Measurements from ENCODE around the gene ERVH48-1.
"Not testable (repeated sequence)": the region's sequence is repeated elsewhere in the genome, so short reads cannot be mapped to it uniquely, and the experiment has no call there.

Gene ERVH48-1

DNA sequence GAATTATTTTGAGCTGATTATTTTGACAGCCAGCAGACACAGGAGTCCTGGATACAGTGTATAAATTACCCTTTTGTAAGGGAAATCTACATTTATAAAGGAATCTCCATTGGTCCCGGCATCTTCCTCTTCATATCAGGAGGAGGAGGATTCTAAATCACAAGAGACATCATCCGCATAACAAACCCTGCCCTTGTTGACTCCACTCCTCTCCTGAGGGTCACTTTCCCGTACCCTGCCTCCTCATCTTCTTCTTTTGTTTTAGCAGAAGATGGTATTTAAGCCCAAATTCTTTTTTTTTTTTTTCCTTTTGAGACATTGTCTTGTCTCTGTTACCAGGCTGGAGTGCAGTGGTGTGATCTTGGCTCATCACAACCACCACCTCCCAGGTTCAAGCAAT, 34.3 kb upstream of the ERVH48-1 start:
- H3K36me3 Mint-ChIP-seq (ENCODE audit: low read depth), result no peaks in the 10 kb centered on the region
- no peak overlapping the region for H3K4me3 Mint-ChIP-seq
- H3K9me3 Mint-ChIP-seq, result no peaks in the 10 kb centered on the region
- H3K4me1 Mint-ChIP-seq, result no peaks in the 10 kb centered on the region
- no peak overlapping the region for H3K27ac Mint-ChIP-seq
- H3K27me3 Mint-ChIP-seq (ENCODE audit: low read depth), result no peaks in the 10 kb centered on the region
- TF ChIP-seq, protein P1, sequence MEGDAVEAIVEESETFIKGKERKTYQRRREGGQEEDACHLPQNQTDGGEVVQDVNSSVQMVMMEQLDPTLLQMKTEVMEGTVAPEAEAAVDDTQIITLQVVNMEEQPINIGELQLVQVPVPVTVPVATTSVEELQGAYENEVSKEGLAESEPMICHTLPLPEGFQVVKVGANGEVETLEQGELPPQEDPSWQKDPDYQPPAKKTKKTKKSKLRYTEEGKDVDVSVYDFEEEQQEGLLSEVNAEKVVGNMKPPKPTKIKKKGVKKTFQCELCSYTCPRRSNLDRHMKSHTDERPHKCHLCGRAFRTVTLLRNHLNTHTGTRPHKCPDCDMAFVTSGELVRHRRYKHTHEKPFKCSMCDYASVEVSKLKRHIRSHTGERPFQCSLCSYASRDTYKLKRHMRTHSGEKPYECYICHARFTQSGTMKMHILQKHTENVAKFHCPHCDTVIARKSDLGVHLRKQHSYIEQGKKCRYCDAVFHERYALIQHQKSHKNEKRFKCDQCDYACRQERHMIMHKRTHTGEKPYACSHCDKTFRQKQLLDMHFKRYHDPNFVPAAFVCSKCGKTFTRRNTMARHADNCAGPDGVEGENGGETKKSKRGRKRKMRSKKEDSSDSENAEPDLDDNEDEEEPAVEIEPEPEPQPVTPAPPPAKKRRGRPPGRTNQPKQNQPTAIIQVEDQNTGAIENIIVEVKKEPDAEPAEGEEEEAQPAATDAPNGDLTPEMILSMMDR (IDR thresholded peaks at IDR 0.05; ENCODE audit: unreplicated experiment in 3 of 3), result no peak

DNA sequence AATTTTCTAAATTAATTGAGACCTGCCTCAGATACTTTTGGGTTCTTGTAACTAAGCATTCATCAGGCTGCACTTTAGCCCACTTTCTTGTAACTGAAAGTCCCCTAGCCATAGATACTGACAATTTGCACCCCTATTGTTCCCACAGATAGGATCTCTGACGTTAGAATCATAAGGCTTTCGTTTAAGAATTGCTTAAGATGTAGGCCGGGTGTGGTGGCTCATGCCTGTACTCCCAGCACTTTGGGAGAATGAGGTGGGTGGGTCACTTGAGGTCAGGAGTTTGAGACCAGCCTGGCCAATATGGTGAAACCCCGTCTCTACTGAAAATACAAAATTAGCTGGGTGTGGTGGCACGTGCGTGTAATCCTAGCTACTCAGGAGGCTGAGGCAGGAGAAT, 32.7 kb upstream of the ERVH48-1 start:
- H3K36me3 Mint-ChIP-seq (ENCODE audit: low read depth), result not testable (repeated sequence)

DNA sequence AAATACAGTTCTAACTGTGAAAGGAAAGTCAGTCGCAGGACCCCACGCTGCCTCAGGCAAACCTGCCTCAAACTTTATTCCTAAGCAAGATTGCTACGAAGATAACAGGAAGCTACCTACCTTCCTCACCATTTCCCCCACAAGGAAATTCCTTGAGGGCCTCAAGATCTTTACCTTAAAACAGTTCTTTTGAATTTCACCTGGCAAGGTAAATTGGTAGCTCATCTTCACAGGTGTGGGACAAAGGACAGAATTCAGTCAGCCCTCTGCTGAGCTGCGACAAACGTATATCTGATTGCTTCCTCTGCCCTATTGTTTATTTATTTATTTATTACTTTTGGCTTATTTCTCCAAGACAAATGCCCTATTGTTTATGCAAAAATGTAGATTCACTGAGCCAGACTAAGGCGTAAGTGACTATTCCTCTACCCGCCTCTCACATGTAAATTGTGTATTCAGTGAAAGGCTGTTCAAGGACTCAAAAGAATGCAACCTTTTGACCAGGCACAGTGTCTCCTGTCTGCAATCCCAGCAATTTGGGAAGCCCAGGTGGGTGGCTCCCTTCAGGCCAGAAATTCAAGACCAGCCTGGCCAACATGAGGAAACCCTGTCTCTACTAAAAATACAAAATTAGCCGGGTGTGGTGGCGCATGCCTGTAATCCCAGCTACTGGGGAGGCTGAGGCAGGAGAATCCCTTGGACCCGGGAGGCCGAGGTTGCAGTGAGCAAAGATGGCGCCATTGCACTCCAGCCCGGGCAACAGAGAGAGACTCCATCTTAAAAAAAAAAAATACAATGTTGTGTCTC, 31.6 kb upstream of the ERVH48-1 start:
- H3K4me1 Mint-ChIP-seq, result no peaks in the 10 kb centered on the region
- H3K27ac Mint-ChIP-seq, result no peak overlapping the region
- no peaks in the 10 kb centered on the region for H3K9me3 Mint-ChIP-seq
- H3K27me3 Mint-ChIP-seq (ENCODE audit: low read depth), result no peaks in the 10 kb centered on the region
- H3K36me3 Mint-ChIP-seq (ENCODE audit: low read depth), result no peaks in the 10 kb centered on the region
- TF ChIP-seq, protein P1 (IDR thresholded peaks at IDR 0.05; ENCODE audit: unreplicated experiment in 3 of 3), result no peak
- H3K4me3 Mint-ChIP-seq, result no peak overlapping the region

More for the DNA sequence above, 32.7 kb upstream of the ERVH48-1 start:
- not testable (repeated sequence) for H3K27me3 Mint-ChIP-seq (ENCODE audit: low read depth); H3K4me3 Mint-ChIP-seq; H3K9me3 Mint-ChIP-seq; H3K27ac Mint-ChIP-seq; H3K4me1 Mint-ChIP-seq

DNA sequence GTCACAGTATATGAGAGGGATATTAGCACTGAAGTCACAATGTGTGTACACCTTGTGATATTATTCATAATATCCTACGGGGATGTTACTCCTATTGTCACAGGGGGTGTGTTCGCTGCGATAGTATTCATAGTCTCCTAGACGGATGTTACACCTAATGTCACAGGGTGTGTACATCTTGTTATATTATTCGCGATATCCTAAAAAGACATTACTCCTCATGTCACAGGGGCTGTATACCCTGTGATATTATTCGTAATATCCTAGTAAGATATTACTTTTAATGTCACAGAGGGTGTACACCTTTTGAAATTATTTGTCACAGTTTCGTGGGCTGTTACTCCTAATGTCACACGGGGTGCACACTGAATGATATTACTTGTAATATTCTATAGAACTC, 25.8 kb upstream of the ERVH48-1 start:
- not testable (repeated sequence) for H3K27ac Mint-ChIP-seq; H3K4me3 Mint-ChIP-seq; H3K9me3 Mint-ChIP-seq; H3K27me3 Mint-ChIP-seq (ENCODE audit: low read depth); H3K4me1 Mint-ChIP-seq; H3K36me3 Mint-ChIP-seq (ENCODE audit: low read depth)

DNA sequence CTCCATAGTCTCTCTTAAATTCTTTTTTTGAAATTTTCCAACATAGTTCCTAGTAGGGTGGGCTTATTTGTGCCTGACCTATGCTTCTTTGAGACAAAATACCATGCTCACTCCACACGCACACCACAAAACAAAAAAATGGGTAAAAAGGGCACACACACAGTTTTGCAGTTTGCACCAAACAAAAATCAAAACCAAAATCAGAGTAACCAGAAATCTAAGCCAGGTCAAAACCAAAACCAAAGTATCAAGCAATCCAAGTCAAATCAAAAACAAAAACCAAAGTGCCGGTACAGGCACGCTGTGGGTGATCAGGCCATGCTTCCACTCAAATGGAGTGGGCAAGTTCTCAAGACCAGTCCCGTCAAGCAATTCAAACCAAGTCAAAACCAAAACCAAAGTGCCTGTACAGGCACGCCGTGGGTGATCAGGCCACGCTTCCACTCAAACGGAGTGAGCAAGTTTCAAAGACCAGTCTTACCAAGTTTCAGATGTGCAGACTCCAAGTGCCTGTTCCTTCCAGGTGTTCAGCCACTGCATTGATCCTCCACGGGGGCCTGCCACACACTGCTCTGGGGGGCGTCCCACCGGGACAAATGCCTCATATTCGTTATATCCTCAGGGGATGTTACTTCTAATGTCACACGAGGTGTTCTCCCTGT, 23.8 kb upstream of the ERVH48-1 start:
- H3K4me3 Mint-ChIP-seq; H3K4me1 Mint-ChIP-seq; H3K36me3 Mint-ChIP-seq (ENCODE audit: low read depth); H3K27ac Mint-ChIP-seq; H3K9me3 Mint-ChIP-seq: not testable (repeated sequence)
- peaks cover 10% of the 10 kb centered on the region for H3K27me3 Mint-ChIP-seq (ENCODE audit: low read depth)

DNA sequence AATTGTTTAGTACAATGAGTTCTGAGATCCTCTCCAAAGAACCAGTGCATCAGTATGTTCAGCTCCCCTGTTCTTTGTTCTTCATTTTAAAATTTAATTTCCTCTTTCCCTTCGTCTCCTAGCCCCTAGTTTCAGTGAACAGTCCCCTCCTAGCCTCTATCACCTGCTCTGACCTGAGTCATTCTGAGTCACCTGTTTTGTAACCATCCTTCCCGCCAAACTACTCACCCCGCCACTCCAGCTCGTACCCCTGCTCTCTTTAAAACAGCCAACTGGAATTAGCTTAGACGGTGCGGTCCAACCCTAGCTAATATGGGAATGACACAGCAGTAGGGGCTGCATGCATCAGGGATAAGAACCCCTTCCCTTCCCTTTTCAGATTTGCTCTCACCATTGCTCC, 16.8 kb upstream of the ERVH48-1 start:
- Mint-ChIP-seq H3K27ac (no peak overlapping the region), H3K4me1 (peaks cover 23% of the 10 kb centered on the region), H3K36me3 (ENCODE audit: low read depth) (no peaks in the 10 kb centered on the region), H3K4me3 (no peak overlapping the region), H3K27me3 (ENCODE audit: low read depth) (peaks cover 27% of the 10 kb centered on the region), H3K9me3 (no peaks in the 10 kb centered on the region)
- TF ChIP-seq, protein P1 (IDR thresholded peaks at IDR 0.05; ENCODE audit: unreplicated experiment in 3 of 3), result no peak

DNA sequence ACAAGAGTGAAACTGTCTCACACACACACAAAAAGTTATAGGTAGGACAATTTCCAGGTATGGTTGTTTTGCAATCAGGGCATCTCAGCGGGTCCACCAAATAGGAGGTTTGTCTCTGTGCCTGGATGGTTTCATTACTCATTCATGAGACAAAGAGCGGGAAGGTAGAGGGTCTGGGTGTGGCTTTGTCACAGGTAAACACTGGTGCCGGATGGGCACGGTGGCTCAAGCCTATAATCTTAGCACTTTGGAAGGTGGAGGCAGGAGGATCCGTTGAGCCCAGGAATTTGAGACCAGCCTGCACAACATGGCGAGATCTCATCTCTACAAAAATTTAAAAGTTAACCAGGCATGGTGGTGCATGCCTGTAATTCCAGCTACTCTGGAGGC, 16.3 kb upstream of the ERVH48-1 start:
- H3K36me3 Mint-ChIP-seq (ENCODE audit: low read depth), result no peaks in the 10 kb centered on the region
- H3K4me1 Mint-ChIP-seq, result peaks cover 23% of the 10 kb centered on the region
- H3K27ac Mint-ChIP-seq, result no peak overlapping the region
- no peaks in the 10 kb centered on the region for H3K9me3 Mint-ChIP-seq
- H3K27me3 Mint-ChIP-seq (ENCODE audit: low read depth), result peaks cover 27% of the 10 kb centered on the region
- TF ChIP-seq, protein P1 (IDR thresholded peaks at IDR 0.05; ENCODE audit: unreplicated experiment in 3 of 3), result no peak
- no peak overlapping the region for H3K4me3 Mint-ChIP-seq
